WTC11 (cell line): ENCODE data around the gene GNG4.

Source experiments
- ATF1 ChIP-seq: sonication (generic); formaldehyde crosslinking; IDR thresholded peaks from 2 replicates; pipeline ENCODE4 v1.8.1; 2023; ENCODE audit warnings: mild to moderate bottlenecking, moderate library complexity, missing genetic modification reagents
- CREB1 ChIP-seq: sonication (generic); formaldehyde crosslinking; IDR thresholded peaks from 2 replicates; pipeline ENCODE4 v1.8.0; 2023; ENCODE audit warnings: mild to moderate bottlenecking, missing genetic modification reagents
- GTF2I ChIP-seq: fragments of 250-450 bp; sonication (Bioruptor Pico); conservative IDR thresholded peaks from 2 replicates; pipeline ENCODE4 v1.4.0; 2021; ENCODE audit warnings: mild to moderate bottlenecking
- NR2C2 ChIP-seq: sonication (generic); formaldehyde crosslinking; IDR thresholded peaks from 2 replicates; pipeline ENCODE4 v1.8.0; 2022; ENCODE audit warnings: mild to moderate bottlenecking, missing genetic modification reagents
- PRRX2 ChIP-seq: fragments of 250-450 bp; sonication (Bioruptor Pico); IDR thresholded peaks from 2 replicates; pipeline ENCODE4 v1.8.0; 2021; ENCODE audit warnings: mild to moderate bottlenecking
- USF1 ChIP-seq: sonication (generic); formaldehyde crosslinking; IDR thresholded peaks from 2 replicates; pipeline ENCODE4 v1.8.0; 2022; ENCODE audit warnings: mild to moderate bottlenecking, missing genetic modification reagents
- ZBTB21 ChIP-seq: sonication (generic); formaldehyde crosslinking; IDR thresholded peaks from 2 replicates; pipeline ENCODE4 v1.8.1; 2023; ENCODE audit warnings: mild to moderate bottlenecking, missing genetic modification reagents, borderline replicate concordance
- ZSCAN18 ChIP-seq: fragments of 250-450 bp; sonication (Bioruptor Pico); IDR thresholded peaks from 2 replicates; pipeline ENCODE4 v2.1.2; 2022; ENCODE audit warnings: mild to moderate bottlenecking, moderate library complexity
- TF ChIP-seq, protein P1 (sequence below): fragments of 200-600 bp; IDR thresholded peaks from 2 replicates; pipeline ENCODE4 v1.8.0; 2022; ENCODE audit warnings: antibody characterized with exemption
- TF ChIP-seq, protein P2 (sequence below): sonication (generic); formaldehyde crosslinking; IDR thresholded peaks from 2 replicates; pipeline ENCODE4 v1.8.1; 2023; ENCODE audit warnings: mild to moderate bottlenecking, missing genetic modification reagents, borderline replicate concordance
- TF ChIP-seq, protein P3 (sequence below): sonication (generic); formaldehyde crosslinking; IDR thresholded peaks from 2 replicates; pipeline ENCODE4 v1.8.1; 2023; ENCODE audit warnings: mild to moderate bottlenecking, missing genetic modification reagents

DNA sequence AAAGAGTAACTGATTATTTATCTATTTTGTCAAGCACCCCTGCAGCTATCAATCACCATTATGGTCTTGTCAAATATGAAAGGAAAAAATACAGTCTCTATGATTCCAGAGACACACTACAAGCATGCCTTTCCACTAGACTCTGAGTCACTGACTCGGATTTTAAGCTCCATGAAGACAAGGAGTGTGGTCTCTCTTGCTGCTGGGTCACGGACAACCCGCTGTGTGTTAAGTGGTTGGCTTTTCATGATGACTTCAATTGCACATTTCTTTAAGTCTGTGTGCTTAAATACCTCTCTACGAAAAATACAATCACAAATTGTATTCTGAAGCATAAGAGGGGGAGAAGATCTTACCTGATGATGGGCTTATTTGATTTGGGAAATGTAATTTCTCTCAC lies 14.0 kb upstream of the GNG4 start:
- TF ChIP-seq, protein P1, sequence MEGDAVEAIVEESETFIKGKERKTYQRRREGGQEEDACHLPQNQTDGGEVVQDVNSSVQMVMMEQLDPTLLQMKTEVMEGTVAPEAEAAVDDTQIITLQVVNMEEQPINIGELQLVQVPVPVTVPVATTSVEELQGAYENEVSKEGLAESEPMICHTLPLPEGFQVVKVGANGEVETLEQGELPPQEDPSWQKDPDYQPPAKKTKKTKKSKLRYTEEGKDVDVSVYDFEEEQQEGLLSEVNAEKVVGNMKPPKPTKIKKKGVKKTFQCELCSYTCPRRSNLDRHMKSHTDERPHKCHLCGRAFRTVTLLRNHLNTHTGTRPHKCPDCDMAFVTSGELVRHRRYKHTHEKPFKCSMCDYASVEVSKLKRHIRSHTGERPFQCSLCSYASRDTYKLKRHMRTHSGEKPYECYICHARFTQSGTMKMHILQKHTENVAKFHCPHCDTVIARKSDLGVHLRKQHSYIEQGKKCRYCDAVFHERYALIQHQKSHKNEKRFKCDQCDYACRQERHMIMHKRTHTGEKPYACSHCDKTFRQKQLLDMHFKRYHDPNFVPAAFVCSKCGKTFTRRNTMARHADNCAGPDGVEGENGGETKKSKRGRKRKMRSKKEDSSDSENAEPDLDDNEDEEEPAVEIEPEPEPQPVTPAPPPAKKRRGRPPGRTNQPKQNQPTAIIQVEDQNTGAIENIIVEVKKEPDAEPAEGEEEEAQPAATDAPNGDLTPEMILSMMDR: no peak
- TF ChIP-seq, protein P2, sequence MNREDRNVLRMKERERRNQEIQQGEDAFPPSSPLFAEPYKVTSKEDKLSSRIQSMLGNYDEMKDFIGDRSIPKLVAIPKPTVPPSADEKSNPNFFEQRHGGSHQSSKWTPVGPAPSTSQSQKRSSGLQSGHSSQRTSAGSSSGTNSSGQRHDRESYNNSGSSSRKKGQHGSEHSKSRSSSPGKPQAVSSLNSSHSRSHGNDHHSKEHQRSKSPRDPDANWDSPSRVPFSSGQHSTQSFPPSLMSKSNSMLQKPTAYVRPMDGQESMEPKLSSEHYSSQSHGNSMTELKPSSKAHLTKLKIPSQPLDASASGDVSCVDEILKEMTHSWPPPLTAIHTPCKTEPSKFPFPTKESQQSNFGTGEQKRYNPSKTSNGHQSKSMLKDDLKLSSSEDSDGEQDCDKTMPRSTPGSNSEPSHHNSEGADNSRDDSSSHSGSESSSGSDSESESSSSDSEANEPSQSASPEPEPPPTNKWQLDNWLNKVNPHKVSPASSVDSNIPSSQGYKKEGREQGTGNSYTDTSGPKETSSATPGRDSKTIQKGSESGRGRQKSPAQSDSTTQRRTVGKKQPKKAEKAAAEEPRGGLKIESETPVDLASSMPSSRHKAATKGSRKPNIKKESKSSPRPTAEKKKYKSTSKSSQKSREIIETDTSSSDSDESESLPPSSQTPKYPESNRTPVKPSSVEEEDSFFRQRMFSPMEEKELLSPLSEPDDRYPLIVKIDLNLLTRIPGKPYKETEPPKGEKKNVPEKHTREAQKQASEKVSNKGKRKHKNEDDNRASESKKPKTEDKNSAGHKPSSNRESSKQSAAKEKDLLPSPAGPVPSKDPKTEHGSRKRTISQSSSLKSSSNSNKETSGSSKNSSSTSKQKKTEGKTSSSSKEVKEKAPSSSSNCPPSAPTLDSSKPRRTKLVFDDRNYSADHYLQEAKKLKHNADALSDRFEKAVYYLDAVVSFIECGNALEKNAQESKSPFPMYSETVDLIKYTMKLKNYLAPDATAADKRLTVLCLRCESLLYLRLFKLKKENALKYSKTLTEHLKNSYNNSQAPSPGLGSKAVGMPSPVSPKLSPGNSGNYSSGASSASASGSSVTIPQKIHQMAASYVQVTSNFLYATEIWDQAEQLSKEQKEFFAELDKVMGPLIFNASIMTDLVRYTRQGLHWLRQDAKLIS (CRISPR knock-in tag): no peak
- TF ChIP-seq, protein P3, sequence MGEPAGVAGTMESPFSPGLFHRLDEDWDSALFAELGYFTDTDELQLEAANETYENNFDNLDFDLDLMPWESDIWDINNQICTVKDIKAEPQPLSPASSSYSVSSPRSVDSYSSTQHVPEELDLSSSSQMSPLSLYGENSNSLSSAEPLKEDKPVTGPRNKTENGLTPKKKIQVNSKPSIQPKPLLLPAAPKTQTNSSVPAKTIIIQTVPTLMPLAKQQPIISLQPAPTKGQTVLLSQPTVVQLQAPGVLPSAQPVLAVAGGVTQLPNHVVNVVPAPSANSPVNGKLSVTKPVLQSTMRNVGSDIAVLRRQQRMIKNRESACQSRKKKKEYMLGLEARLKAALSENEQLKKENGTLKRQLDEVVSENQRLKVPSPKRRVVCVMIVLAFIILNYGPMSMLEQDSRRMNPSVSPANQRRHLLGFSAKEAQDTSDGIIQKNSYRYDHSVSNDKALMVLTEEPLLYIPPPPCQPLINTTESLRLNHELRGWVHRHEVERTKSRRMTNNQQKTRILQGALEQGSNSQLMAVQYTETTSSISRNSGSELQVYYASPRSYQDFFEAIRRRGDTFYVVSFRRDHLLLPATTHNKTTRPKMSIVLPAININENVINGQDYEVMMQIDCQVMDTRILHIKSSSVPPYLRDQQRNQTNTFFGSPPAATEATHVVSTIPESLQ (CRISPR knock-in tag): no peak
- TF ChIP-seq ZBTB21 (CRISPR knock-in tag) (no peak), ATF1 (CRISPR knock-in tag) (no peak), ZSCAN18 (CRISPR knock-in tag) (no peak), GTF2I (CRISPR knock-in tag) (no peak), PRRX2 (no peak), NR2C2 (CRISPR knock-in tag) (no peak), CREB1 (CRISPR knock-in tag) (no peak), USF1 (CRISPR knock-in tag) (no peak)
